DND-41 (cell line): ENCODE data around the gene CFAP90.

Experiments
- EZH2 ChIP-seq: IDR thresholded peaks from 3 replicates; pipeline ENCODE4 v1.6.1; 2012; ENCODE audit warnings: borderline replicate concordance, low read depth, mild to moderate bottlenecking, moderate library complexity, low read length, inconsistent platforms; ENCODE audit not compliant: severe bottlenecking
- TF ChIP-seq, protein P1 (sequence below): IDR thresholded peaks from 2 replicates; pipeline ENCODE4 v1.5.1; 2012; ENCODE audit warnings: borderline replicate concordance, low read length, moderate library complexity, mild to moderate bottlenecking; ENCODE audit not compliant: poor library complexity, severe bottlenecking; ENCODE audit errors: extremely low read depth

- TF ChIP-seq, protein P1, sequence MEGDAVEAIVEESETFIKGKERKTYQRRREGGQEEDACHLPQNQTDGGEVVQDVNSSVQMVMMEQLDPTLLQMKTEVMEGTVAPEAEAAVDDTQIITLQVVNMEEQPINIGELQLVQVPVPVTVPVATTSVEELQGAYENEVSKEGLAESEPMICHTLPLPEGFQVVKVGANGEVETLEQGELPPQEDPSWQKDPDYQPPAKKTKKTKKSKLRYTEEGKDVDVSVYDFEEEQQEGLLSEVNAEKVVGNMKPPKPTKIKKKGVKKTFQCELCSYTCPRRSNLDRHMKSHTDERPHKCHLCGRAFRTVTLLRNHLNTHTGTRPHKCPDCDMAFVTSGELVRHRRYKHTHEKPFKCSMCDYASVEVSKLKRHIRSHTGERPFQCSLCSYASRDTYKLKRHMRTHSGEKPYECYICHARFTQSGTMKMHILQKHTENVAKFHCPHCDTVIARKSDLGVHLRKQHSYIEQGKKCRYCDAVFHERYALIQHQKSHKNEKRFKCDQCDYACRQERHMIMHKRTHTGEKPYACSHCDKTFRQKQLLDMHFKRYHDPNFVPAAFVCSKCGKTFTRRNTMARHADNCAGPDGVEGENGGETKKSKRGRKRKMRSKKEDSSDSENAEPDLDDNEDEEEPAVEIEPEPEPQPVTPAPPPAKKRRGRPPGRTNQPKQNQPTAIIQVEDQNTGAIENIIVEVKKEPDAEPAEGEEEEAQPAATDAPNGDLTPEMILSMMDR, result no peak
- no peak for TF ChIP-seq EZH2
Measured at GRCh38 chr5:7852988-7853387, 2.1 kb upstream of the CFAP90 start.
